22Rv1 (cell line): ENCODE data around the gene PPFIBP2.

Experiments
- CTCF ChIP-seq: fragments of 450-650 bp; IDR thresholded peaks from 2 replicates; pipeline ENCODE4 v1.5.1; 2017; ENCODE audit warnings: mild to moderate bottlenecking
- ZFX ChIP-seq: fragments of 450-650 bp; IDR thresholded peaks from 2 replicates; pipeline ENCODE4 v1.6.1; 2017; ENCODE audit warnings: antibody characterized with exemption, borderline replicate concordance

GRCh38 chr11:7672960-7673723, 159.3 kb downstream of the PPFIBP2 start, which contains the start of gene CYB5R2:
- TF ChIP-seq CTCF (no peak), ZFX (no peak)
